HEK293 (cell line): ENCODE measurements around the gene RAB7A.

Source experiments
- CTCF ChIA-PET: fragments of 350-600 bp; formaldehyde crosslinking; extraction: SDS; loops from one replicate; lab custom pipeline; 2021; ENCODE audit warnings: antibody characterized with exemption; lab: Yijun Ruan, JAX
- POLR2A ChIA-PET: fragments of 300-600 bp; formaldehyde crosslinking; extraction: SDS; loops from one replicate; lab custom pipeline; 2020; ENCODE audit warnings: antibody characterized with exemption, inconsistent platforms; lab: Yijun Ruan, JAX
- H3K27ac ChIP-seq: fragments of 200-500 bp; sonication (Bioruptor generic); 2 replicates; pipeline ENCODE4 v1.5.1; 2014; ENCODE audit warnings: low read depth, low read length, control low read depth, inconsistent platforms; ENCODE audit errors: extremely low read depth
- H3K36me3 ChIP-seq, 2 experiments: fragments of 200-500 bp in 1 of 2; sonication (Bioruptor generic) in 1 of 2; 1 replicate in 1 of 2; 2 replicates in 1 of 2; pipeline ENCODE4 v1.5.1; 2014 to 2017; ENCODE audit warnings: inconsistent platforms in 2 of 2, low read length in 2 of 2; ENCODE audit not compliant: control insufficient read depth in 2 of 2, insufficient read depth in 1 of 2
- H3K4me1 ChIP-seq: fragments of 200-500 bp; sonication (Bioruptor generic); 2 replicates; pipeline ENCODE4 v1.5.1; 2014; ENCODE audit warnings: mild to moderate bottlenecking, low read length, inconsistent platforms; ENCODE audit not compliant: control insufficient read depth, insufficient read depth
- H3K4me3 ChIP-seq: 2 replicates; pipeline ENCODE4 v1.5.1; 2011; ENCODE audit warnings: low read depth, mild to moderate bottlenecking, control low read depth, low read length, moderate library complexity
- H3K9me3 ChIP-seq: fragments of 200-500 bp; sonication (Bioruptor generic); 2 replicates; pipeline ENCODE4 v1.5.1; 2014; ENCODE audit warnings: low read depth, low read length, inconsistent platforms; ENCODE audit not compliant: control insufficient read depth, insufficient read depth
- PRDM1 ChIP-seq: fragments of 450-650 bp; formaldehyde crosslinking; IDR thresholded peaks from 2 replicates; pipeline ENCODE4; 2016; ENCODE audit warnings: missing biosample characterization, missing genetic modification characterization
- ZBTB7A ChIP-seq: fragments of 450-650 bp; formaldehyde crosslinking; IDR thresholded peaks from 2 replicates; pipeline ENCODE4 v1.5.1; 2016; ENCODE audit warnings: low read depth, missing biosample characterization, missing genetic modification characterization
- ZEB2 ChIP-seq: fragments of 450-650 bp; formaldehyde crosslinking; IDR thresholded peaks from 2 replicates; pipeline ENCODE4 v1.5.1; 2016; ENCODE audit warnings: missing biosample characterization, missing genetic modification characterization
- ZFP41 ChIP-seq: fragments of 450-650 bp; formaldehyde crosslinking; IDR thresholded peaks from 2 replicates; pipeline ENCODE4 v1.5.1; 2016; ENCODE audit warnings: missing biosample characterization, missing genetic modification characterization, borderline replicate concordance
- ZNF140 ChIP-seq: fragments of 450-650 bp; formaldehyde crosslinking; IDR thresholded peaks from 2 replicates; pipeline ENCODE4 v1.5.1; 2016; ENCODE audit warnings: missing biosample characterization, missing genetic modification characterization
- ZNF302 ChIP-seq: fragments of 450-650 bp; formaldehyde crosslinking; IDR thresholded peaks from 2 replicates; pipeline ENCODE4 v1.5.1; 2016; ENCODE audit warnings: missing biosample characterization, missing genetic modification characterization, low read depth
- ZNF391 ChIP-seq: fragments of 450-650 bp; formaldehyde crosslinking; IDR thresholded peaks from 2 replicates; pipeline ENCODE4 v1.5.1; 2016; ENCODE audit warnings: low read depth, missing biosample characterization, missing genetic modification characterization, borderline replicate concordance
- ZNF394 ChIP-seq: fragments of 450-650 bp; formaldehyde crosslinking; IDR thresholded peaks from 2 replicates; pipeline ENCODE4 v1.5.1; 2016; ENCODE audit warnings: missing biosample characterization, missing genetic modification characterization, mild to moderate bottlenecking, moderate library complexity, borderline replicate concordance
- ZNF423 ChIP-seq: fragments of 450-650 bp; formaldehyde crosslinking; IDR thresholded peaks from 2 replicates; pipeline ENCODE4 v1.5.1; 2016; ENCODE audit warnings: missing biosample characterization, missing genetic modification characterization
- ZNF501 ChIP-seq: fragments of 450-650 bp; formaldehyde crosslinking; IDR thresholded peaks from 2 replicates; pipeline ENCODE4 v1.5.1; 2016; ENCODE audit warnings: missing biosample characterization, missing genetic modification characterization
- ZNF561 ChIP-seq: fragments of 450-650 bp; IDR thresholded peaks from 2 replicates; pipeline ENCODE4 v1.5.1; 2018; ENCODE audit warnings: missing biosample characterization, missing genetic modification characterization, borderline replicate concordance
- ZNF660 ChIP-seq: fragments of 450-650 bp; IDR thresholded peaks from 2 replicates; pipeline ENCODE4 v1.5.1; 2018; ENCODE audit warnings: missing biosample characterization, mild to moderate bottlenecking, missing genetic modification characterization
- ZNF677 ChIP-seq: fragments of 450-650 bp; IDR thresholded peaks from 2 replicates; pipeline ENCODE4 v1.5.0; 2018; ENCODE audit warnings: missing biosample characterization, mild to moderate bottlenecking, missing genetic modification characterization, moderate library complexity
- ZNF830 ChIP-seq: fragments of 450-650 bp; IDR thresholded peaks from 2 replicates; pipeline ENCODE4 v1.5.0; 2018; ENCODE audit warnings: missing biosample characterization, missing genetic modification characterization, low read depth, mild to moderate bottlenecking, moderate library complexity
- ZNF843 ChIP-seq: fragments of 450-650 bp; formaldehyde crosslinking; IDR thresholded peaks from 2 replicates; pipeline ENCODE4 v1.5.1; 2016; ENCODE audit warnings: missing biosample characterization, missing genetic modification characterization
- ZSCAN23 ChIP-seq: fragments of 450-650 bp; formaldehyde crosslinking; IDR thresholded peaks from 2 replicates; pipeline ENCODE4 v1.5.1; 2016; ENCODE audit warnings: missing biosample characterization, missing genetic modification characterization
- TF ChIP-seq, protein P1 (sequence below): fragments of 450-650 bp; formaldehyde crosslinking; IDR thresholded peaks from 2 replicates; pipeline ENCODE4 v1.5.1; 2016; ENCODE audit warnings: missing biosample characterization, missing genetic modification characterization
- TF ChIP-seq, protein P2 (sequence below): fragments of 450-650 bp; formaldehyde crosslinking; IDR thresholded peaks from 2 replicates; pipeline ENCODE4 v1.5.1; 2017; ENCODE audit warnings: missing biosample characterization, missing genetic modification characterization
- TF ChIP-seq, protein P3 (sequence below): fragments of 450-650 bp; formaldehyde crosslinking; optimal IDR thresholded peaks from 2 replicates; pipeline ENCODE3; 2016; ENCODE audit warnings: missing biosample characterization, mild to moderate bottlenecking, missing genetic modification characterization
- TF ChIP-seq, protein P4 (sequence below): fragments of 450-650 bp; formaldehyde crosslinking; IDR thresholded peaks from 2 replicates; pipeline ENCODE4 v1.5.1; 2016; ENCODE audit warnings: missing biosample characterization, missing genetic modification characterization
- TF ChIP-seq, protein P5 (sequence below): sonication (generic); formaldehyde crosslinking; IDR thresholded peaks from 2 replicates; pipeline ENCODE4 v1.8.1; 2022; ENCODE audit warnings: mild to moderate bottlenecking, moderate library complexity, missing genetic modification reagents
- TF ChIP-seq, protein P6 (sequence below): fragments of 450-650 bp; formaldehyde crosslinking; IDR thresholded peaks from 2 replicates; pipeline ENCODE4 v1.5.1; 2016; ENCODE audit warnings: missing biosample characterization, missing genetic modification characterization
- TF ChIP-seq, protein P7 (sequence below): fragments of 450-650 bp; formaldehyde crosslinking; IDR thresholded peaks from 2 replicates; pipeline ENCODE4 v1.5.1; 2017; ENCODE audit warnings: missing biosample characterization, missing genetic modification characterization
- TF ChIP-seq, protein P8 (sequence below): fragments of 450-650 bp; formaldehyde crosslinking; IDR thresholded peaks from 2 replicates; pipeline ENCODE4 v1.5.1; 2016; ENCODE audit warnings: missing biosample characterization, missing genetic modification characterization

The RAB7A gene

DNA sequence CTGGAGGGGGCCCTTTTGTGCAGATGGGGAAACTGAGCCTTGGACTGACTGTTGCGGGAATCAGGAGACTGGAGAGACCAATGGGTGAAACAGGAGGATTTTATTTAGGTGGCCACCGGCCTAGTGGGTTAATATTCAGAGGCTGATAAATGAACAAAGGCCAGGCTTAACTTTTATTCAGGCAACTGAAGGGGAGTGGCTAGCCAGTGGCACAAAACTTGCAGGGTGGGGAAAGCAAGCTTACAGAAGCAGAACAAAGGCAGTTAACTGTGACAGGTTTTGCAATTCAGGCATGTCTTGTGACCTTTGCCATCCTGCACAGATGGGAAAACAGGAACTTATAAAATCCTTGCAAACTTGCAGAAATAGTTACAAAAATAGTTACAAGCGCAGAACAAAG lies 128.5 kb downstream of the RAB7A start (continued):
- TF ChIP-seq, protein P1, sequence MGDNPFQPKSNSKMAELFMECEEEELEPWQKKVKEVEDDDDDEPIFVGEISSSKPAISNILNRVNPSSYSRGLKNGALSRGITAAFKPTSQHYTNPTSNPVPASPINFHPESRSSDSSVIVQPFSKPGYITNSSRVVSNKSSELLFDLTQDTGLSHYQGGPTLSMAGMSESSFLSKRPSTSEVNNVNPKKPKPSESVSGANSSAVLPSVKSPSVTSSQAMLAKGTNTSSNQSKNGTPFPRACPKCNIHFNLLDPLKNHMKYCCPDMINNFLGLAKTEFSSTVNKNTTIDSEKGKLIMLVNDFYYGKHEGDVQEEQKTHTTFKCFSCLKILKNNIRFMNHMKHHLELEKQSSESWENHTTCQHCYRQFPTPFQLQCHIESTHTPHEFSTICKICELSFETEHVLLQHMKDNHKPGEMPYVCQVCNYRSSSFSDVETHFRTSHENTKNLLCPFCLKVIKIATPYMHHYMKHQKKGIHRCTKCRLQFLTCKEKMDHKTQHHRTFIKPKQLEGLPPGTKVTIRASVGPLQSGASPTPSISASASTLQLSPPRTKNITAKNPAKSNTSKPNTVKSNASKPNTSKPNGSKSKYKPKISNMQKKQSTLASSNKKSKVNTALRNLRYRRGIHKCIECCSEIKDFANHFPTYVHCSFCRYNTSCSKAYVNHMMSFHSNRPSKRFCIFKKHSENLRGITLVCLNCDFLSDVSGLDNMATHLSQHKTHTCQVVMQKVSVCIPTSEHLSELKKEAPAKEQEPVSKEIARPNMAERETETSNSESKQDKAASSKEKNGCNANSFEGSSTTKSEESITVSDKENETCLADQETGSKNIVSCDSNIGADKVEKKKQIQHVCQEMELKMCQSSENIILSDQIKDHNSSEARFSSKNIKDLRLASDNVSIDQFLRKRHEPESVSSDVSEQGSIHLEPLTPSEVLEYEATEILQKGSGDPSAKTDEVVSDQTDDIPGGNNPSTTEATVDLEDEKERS (tag by site-specific recombination): peak; percentile 68; the same call in 1 of the 2 replicates
- TF ChIP-seq, protein P2, sequence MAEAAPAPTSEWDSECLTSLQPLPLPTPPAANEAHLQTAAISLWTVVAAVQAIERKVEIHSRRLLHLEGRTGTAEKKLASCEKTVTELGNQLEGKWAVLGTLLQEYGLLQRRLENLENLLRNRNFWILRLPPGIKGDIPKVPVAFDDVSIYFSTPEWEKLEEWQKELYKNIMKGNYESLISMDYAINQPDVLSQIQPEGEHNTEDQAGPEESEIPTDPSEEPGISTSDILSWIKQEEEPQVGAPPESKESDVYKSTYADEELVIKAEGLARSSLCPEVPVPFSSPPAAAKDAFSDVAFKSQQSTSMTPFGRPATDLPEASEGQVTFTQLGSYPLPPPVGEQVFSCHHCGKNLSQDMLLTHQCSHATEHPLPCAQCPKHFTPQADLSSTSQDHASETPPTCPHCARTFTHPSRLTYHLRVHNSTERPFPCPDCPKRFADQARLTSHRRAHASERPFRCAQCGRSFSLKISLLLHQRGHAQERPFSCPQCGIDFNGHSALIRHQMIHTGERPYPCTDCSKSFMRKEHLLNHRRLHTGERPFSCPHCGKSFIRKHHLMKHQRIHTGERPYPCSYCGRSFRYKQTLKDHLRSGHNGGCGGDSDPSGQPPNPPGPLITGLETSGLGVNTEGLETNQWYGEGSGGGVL (tag by site-specific recombination): no peak
- TF ChIP-seq, protein P3, sequence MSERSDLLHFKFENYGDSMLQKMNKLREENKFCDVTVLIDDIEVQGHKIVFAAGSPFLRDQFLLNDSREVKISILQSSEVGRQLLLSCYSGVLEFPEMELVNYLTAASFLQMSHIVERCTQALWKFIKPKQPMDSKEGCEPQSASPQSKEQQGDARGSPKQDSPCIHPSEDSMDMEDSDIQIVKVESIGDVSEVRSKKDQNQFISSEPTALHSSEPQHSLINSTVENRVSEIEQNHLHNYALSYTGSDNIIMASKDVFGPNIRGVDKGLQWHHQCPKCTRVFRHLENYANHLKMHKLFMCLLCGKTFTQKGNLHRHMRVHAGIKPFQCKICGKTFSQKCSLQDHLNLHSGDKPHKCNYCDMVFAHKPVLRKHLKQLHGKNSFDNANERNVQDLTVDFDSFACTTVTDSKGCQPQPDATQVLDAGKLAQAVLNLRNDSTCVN (tag by site-specific recombination): no peak
- TF ChIP-seq, protein P4, sequence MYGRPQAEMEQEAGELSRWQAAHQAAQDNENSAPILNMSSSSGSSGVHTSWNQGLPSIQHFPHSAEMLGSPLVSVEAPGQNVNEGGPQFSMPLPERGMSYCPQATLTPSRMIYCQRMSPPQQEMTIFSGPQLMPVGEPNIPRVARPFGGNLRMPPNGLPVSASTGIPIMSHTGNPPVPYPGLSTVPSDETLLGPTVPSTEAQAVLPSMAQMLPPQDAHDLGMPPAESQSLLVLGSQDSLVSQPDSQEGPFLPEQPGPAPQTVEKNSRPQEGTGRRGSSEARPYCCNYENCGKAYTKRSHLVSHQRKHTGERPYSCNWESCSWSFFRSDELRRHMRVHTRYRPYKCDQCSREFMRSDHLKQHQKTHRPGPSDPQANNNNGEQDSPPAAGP (tag by site-specific recombination): no peak
- TF ChIP-seq ZNF501 (tag by site-specific recombination) (no peak), PRDM1 (tag by site-specific recombination) (no peak)

DNA sequence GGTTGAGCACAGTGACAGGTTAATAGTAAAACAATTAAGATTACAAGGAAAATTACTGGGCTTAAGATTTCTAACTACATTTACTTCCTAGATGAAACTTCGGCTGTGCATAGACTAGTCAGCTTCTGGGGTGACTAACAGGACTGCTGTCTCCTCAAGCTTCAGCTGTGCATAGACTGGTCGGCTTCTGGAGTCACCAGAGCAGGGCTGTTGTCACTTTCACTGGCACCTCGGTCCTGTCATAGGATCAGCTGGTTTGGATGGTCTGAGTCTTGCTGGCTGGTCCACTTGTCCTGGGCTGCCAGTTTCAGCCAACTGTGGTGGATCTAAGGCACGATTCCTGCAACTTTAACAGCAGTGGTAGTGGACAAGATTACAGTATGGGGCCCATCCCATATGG lies 129.6 kb downstream of the RAB7A start:
- Histone ChIP-seq H3K27ac (no peak overlapping the region), H3K9me3 (no peaks in the 10 kb centered on the region), H3K4me3 (no peak overlapping the region), H3K4me1 (no peaks in the 10 kb centered on the region), H3K36me3 (peaks cover 0 to 12% of the 10 kb centered on the region in 2 experiments; a peak in 1 of 3 replicates)
- ChIA-PET CTCF (interaction anchor here (1.1 kb wide), 1 partner anchor 10 kb away, joined by 3 read pairs; no protein-coding TSS in a partner anchor), POLR2A (no interaction called here)
- TF ChIP-seq, protein P5, sequence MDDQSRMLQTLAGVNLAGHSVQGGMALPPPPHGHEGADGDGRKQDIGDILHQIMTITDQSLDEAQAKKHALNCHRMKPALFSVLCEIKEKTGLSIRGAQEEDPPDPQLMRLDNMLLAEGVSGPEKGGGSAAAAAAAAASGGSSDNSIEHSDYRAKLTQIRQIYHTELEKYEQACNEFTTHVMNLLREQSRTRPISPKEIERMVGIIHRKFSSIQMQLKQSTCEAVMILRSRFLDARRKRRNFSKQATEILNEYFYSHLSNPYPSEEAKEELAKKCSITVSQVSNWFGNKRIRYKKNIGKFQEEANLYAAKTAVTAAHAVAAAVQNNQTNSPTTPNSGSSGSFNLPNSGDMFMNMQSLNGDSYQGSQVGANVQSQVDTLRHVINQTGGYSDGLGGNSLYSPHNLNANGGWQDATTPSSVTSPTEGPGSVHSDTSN (CRISPR knock-in tag): no peak
- TF ChIP-seq, protein P6, sequence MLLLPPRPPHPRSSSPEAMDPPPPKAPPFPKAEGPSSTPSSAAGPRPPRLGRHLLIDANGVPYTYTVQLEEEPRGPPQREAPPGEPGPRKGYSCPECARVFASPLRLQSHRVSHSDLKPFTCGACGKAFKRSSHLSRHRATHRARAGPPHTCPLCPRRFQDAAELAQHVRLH: no peak
- TF ChIP-seq ZNF677 (tag by site-specific recombination) (no peak), ZSCAN23 (no peak), ZNF843 (tag by site-specific recombination) (no peak), ZFP41 (tag by site-specific recombination) (no peak), ZBTB7A (tag by site-specific recombination) (no peak), ZEB2 (tag by site-specific recombination) (no peak), ZNF423 (no peak), ZNF391 (tag by site-specific recombination) (no peak), ZNF140 (tag by site-specific recombination) (no peak), ZNF394 (tag by site-specific recombination) (no peak), ZNF830 (tag by site-specific recombination) (no peak), ZNF660 (tag by site-specific recombination) (no peak), ZNF302 (no peak), ZNF561 (tag by site-specific recombination) (no peak)
- TF ChIP-seq, protein P7, sequence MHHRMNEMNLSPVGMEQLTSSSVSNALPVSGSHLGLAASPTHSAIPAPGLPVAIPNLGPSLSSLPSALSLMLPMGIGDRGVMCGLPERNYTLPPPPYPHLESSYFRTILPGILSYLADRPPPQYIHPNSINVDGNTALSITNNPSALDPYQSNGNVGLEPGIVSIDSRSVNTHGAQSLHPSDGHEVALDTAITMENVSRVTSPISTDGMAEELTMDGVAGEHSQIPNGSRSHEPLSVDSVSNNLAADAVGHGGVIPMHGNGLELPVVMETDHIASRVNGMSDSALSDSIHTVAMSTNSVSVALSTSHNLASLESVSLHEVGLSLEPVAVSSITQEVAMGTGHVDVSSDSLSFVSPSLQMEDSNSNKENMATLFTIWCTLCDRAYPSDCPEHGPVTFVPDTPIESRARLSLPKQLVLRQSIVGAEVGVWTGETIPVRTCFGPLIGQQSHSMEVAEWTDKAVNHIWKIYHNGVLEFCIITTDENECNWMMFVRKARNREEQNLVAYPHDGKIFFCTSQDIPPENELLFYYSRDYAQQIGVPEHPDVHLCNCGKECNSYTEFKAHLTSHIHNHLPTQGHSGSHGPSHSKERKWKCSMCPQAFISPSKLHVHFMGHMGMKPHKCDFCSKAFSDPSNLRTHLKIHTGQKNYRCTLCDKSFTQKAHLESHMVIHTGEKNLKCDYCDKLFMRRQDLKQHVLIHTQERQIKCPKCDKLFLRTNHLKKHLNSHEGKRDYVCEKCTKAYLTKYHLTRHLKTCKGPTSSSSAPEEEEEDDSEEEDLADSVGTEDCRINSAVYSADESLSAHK: no peak
- TF ChIP-seq, protein P8, sequence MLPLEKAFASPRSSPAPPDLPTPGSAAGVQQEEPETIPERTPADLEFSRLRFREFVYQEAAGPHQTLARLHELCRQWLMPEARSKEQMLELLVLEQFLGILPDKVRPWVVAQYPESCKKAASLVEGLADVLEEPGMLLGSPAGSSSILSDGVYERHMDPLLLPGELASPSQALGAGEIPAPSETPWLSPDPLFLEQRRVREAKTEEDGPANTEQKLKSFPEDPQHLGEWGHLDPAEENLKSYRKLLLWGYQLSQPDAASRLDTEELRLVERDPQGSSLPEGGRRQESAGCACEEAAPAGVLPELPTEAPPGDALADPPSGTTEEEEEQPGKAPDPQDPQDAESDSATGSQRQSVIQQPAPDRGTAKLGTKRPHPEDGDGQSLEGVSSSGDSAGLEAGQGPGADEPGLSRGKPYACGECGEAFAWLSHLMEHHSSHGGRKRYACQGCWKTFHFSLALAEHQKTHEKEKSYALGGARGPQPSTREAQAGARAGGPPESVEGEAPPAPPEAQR (tag by site-specific recombination): no peak
